Esophagus squamous epithelium (tissue), 4 donors: ENCODE measurements around the gene COX19.

Source experiments
- CTCF ChIP-seq, 6 experiments: fragments of 450-650 bp in 4 of 6; fragments of 200-600 bp in 2 of 6; sonication (generic) in 2 of 6; IDR thresholded peaks; one replicate each; pipeline ENCODE4 v1.5.1; 2016 to 2019; ENCODE audit warnings: antibody characterized with exemption in 6 of 6, mild to moderate bottlenecking in 4 of 6, moderate library complexity in 4 of 6
- POLR2A ChIP-seq, 4 donors: fragments of 450-650 bp; IDR thresholded peaks; one replicate each; pipeline ENCODE4 v1.6.1; 2017; ENCODE audit warnings: antibody characterized with exemption in 4 of 4, mild to moderate bottlenecking in 4 of 4, moderate library complexity in 3 of 4

GRCh38 chr7:940599-941408, 34.5 kb downstream of the COX19 start:
- TF ChIP-seq CTCF (IDR thresholded peaks at IDR 0.05) = no peak
- TF ChIP-seq POLR2A (IDR thresholded peaks at IDR 0.05) = no peak
